Measurements from ENCODE around the gene CDH13. TPM values are rescaled to one million over a fixed set of nuclear protein-coding genes. Genes with fewer than 3 reads are reported as not detected.

CDH13 gene
- total RNA-seq, 2 donors from 2014 or later = 228 to 280 TPM

DNA sequence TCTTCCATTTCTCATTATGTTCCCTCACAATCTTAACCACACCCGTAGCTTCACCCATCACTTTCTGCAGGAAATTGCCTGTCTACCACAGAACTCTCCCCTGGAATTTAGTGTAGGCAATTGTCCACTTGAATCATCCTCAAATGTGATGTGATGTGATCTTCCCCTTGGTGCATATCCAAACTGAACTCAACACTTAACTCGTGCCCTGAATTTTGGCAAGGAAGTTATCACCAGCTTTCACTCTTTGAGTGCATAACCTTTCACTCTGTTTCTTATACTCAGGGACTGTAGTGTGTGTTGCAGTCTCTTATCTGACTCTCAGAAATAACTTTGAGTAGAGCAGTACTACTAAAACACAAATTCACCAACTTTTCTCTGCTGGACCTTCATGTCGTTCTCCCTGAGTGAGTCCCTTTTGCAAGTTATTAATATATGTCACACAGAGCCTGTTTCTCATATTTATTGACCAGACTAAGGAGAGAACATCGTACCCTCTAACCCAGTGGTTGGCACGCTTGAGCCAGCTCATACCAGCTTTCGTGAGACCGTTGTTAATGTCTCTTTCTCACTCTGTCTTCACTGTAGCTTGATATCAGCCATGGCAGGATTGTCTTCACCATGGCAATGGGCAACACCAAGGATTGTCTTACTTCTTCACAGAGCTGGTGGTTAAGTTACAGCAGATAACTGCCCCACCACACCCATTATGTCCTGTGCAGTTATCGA, 622.1 kb downstream of the CDH13 start:
- Histone ChIP-seq H3K4me1 (ENCODE audit: control insufficient read depth in 1 of 2, low read depth in 2 of 2) (no peaks in the 10 kb centered on the region), H3K4me3 (no peak overlapping the region), H3K9me3 (no peaks in the 10 kb centered on the region), H3K27ac (no peak overlapping the region), H3K36me3 (no peaks in the 10 kb centered on the region), H3K27me3 (replicated peaks; ENCODE audit: insufficient read depth) (no peaks in the 10 kb centered on the region)
- ATAC-seq (ENCODE audit: insufficient number of reproducible peaks, low FRiP score, low read depth) = no peak
- TF ChIP-seq CTCF (IDR thresholded peaks at IDR 0.05) = no peak
- DNase-seq (ENCODE audit: low spot score) = no peak

GRCh38 chr16:83253521-83253920, 626.8 kb downstream of the CDH13 start:
- Histone ChIP-seq H3K36me3 (no peaks in the 10 kb centered on the region), H3K4me3 (no peak overlapping the region), H3K9me3 (no peaks in the 10 kb centered on the region), H3K4me1 (ENCODE audit: control insufficient read depth in 1 of 2, low read depth in 2 of 2) (no peaks in the 10 kb centered on the region), H3K27ac (no peak overlapping the region), H3K27me3 (replicated peaks; ENCODE audit: insufficient read depth) (no peaks in the 10 kb centered on the region)
- ATAC-seq (ENCODE audit: insufficient number of reproducible peaks, low FRiP score, low read depth) (no peak), DNase-seq (ENCODE audit: low spot score) (no peak)
- TF ChIP-seq CTCF (IDR thresholded peaks at IDR 0.05) = no peak

DNA sequence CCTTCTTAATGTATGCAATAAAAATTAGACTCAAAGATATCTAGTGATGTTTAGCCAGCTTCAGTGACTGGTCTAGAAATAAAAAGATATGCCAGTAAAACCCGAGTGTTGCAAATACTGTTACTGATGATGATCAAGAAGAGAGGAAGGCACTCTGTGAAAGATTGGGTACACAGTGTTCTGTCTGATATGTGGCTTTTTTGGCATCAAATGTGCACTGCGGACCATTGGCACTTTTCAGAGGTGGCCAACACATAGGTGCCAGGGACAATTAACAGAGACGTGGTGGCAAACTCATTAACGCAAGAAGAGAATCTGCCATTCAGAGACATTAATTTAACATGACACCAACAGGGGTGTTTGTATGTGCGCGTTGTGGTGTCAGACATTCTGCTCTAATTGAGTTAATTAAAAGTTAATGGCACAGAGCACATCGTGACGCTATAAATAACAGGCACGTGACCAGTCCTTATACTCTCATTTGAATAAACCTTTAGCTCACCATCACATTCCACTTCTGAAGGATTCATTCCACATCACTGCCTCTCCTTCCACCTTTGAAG, 631.7 kb downstream of the CDH13 start:
- no peaks in the 10 kb centered on the region for H3K9me3 ChIP-seq
- H3K4me1 ChIP-seq (ENCODE audit: control insufficient read depth in 1 of 2, low read depth in 2 of 2) = no peaks in the 10 kb centered on the region
- H3K36me3 ChIP-seq = no peaks in the 10 kb centered on the region
- H3K4me3 ChIP-seq = no peak overlapping the region
- no peak overlapping the region for H3K27ac ChIP-seq
- no peak for ATAC-seq (ENCODE audit: insufficient number of reproducible peaks, low FRiP score, low read depth)
- H3K27me3 ChIP-seq (replicated peaks; ENCODE audit: insufficient read depth) = no peaks in the 10 kb centered on the region
- TF ChIP-seq CTCF (IDR thresholded peaks at IDR 0.05) = no peak
- DNase-seq (ENCODE audit: low spot score) = no peak

GRCh38 chr16:83266848-83267553, 640.2 kb downstream of the CDH13 start:
- no peak overlapping the region for H3K4me3 ChIP-seq
- no peaks in the 10 kb centered on the region for H3K27me3 ChIP-seq (replicated peaks; ENCODE audit: insufficient read depth)
- no peak for ATAC-seq (ENCODE audit: insufficient number of reproducible peaks, low FRiP score, low read depth)
- H3K4me1 ChIP-seq (ENCODE audit: control insufficient read depth in 1 of 2, low read depth in 2 of 2) = no peaks in the 10 kb centered on the region
- no peak overlapping the region for H3K27ac ChIP-seq
- TF ChIP-seq CTCF (IDR thresholded peaks at IDR 0.05) = no peak
- H3K9me3 ChIP-seq = no peaks in the 10 kb centered on the region
- no peaks in the 10 kb centered on the region for H3K36me3 ChIP-seq
- no peak for DNase-seq (ENCODE audit: low spot score)

- no peak for TF ChIP-seq CTCF (IDR thresholded peaks at IDR 0.05)
- Histone ChIP-seq H3K27me3 (replicated peaks; ENCODE audit: insufficient read depth) (no peaks in the 10 kb centered on the region), H3K9me3 (no peaks in the 10 kb centered on the region), H3K36me3 (no peaks in the 10 kb centered on the region), H3K27ac (no peak overlapping the region), H3K4me1 (ENCODE audit: control insufficient read depth in 1 of 2, low read depth in 2 of 2) (no peaks in the 10 kb centered on the region), H3K4me3 (no peak overlapping the region)
- DNase-seq (ENCODE audit: low spot score) = no peak
- no peak for ATAC-seq (ENCODE audit: insufficient number of reproducible peaks, low FRiP score, low read depth)
Measured at GRCh38 chr16:83268169-83268568, 641.4 kb downstream of the CDH13 start.
